HG02610 (cell line): ENCODE results near the gene PHLDB1.
"Not testable (repeated sequence)": the region's sequence is repeated elsewhere in the genome, so short reads cannot be mapped to it uniquely, and the experiment has no call there.

Source experiments
- ATAC-seq: cut with Tn5 transposase; IDR thresholded peaks from one replicate; pipeline ENCODE4 v1.9.1; 2021; ENCODE audit warnings: mild to moderate bottlenecking, moderate library complexity; ENCODE audit not compliant: unreplicated experiment

Gene PHLDB1

GRCh38 chr11:118682939-118683338 is 75.5 kb downstream of the PHLDB1 start:
- not testable (repeated sequence) for ATAC-seq

- no peak for ATAC-seq
Observed at GRCh38 chr11:118684187-118684586, 76.8 kb downstream of the PHLDB1 start.

GRCh38 chr11:118687906-118688305 is 80.5 kb downstream of the PHLDB1 start:
- ATAC-seq: no peak

GRCh38 chr11:118688339-118688738 is 80.9 kb downstream of the PHLDB1 start:
- ATAC-seq: not testable (repeated sequence)

- no peak for ATAC-seq
Observed at GRCh38 chr11:118688851-118689502, 81.6 kb downstream of the PHLDB1 start.

GRCh38 chr11:118689503-118689851 is 82.1 kb downstream of the PHLDB1 start:
- no peak for ATAC-seq

- peak; percentile 82 for ATAC-seq
Observed at GRCh38 chr11:118689852-118690552, 82.6 kb downstream of the PHLDB1 start.

GRCh38 chr11:118690553-118691304 is 83.3 kb downstream of the PHLDB1 start:
- ATAC-seq: no peak

GRCh38 chr11:118691926-118692830 is 84.8 kb downstream of the PHLDB1 start:
- no peak for ATAC-seq

GRCh38 chr11:118694185-118694584 is 86.8 kb downstream of the PHLDB1 start:
- no peak for ATAC-seq

- no peak for ATAC-seq
Observed at GRCh38 chr11:118694771-118695170, 87.4 kb downstream of the PHLDB1 start.

- no peak for ATAC-seq
Observed at GRCh38 chr11:118696673-118697226, 89.3 kb downstream of the PHLDB1 start.

- ATAC-seq: no peak
Observed at GRCh38 chr11:118697346-118697745, 89.9 kb downstream of the PHLDB1 start.

- ATAC-seq: no peak
Observed at GRCh38 chr11:118699506-118700220, 92.2 kb downstream of the PHLDB1 start.

GRCh38 chr11:118703563-118704106 is 96.2 kb downstream of the PHLDB1 start:
- ATAC-seq: no peak

- ATAC-seq: no peak
Observed at GRCh38 chr11:118705111-118705741, 97.8 kb downstream of the PHLDB1 start.

GRCh38 chr11:118705791-118706545 is 98.6 kb downstream of the PHLDB1 start:
- no peak for ATAC-seq

- ATAC-seq: no peak
Observed at GRCh38 chr11:118706546-118706825, 99.1 kb downstream of the PHLDB1 start.
